Esophagus squamous epithelium (tissue), 4 donors: ENCODE results near the gene GJA1.

Source experiments
- CTCF ChIP-seq, 6 experiments: fragments of 450-650 bp in 4 of 6; fragments of 200-600 bp in 2 of 6; sonication (generic) in 2 of 6; IDR thresholded peaks; one replicate each; pipeline ENCODE4 v1.5.1; 2016 to 2019; ENCODE audit warnings: antibody characterized with exemption in 6 of 6, mild to moderate bottlenecking in 4 of 6, moderate library complexity in 4 of 6
- POLR2A ChIP-seq, 4 donors: fragments of 450-650 bp; IDR thresholded peaks; one replicate each; pipeline ENCODE4 v1.6.1; 2017; ENCODE audit warnings: antibody characterized with exemption in 4 of 4, mild to moderate bottlenecking in 4 of 4, moderate library complexity in 3 of 4

DNA sequence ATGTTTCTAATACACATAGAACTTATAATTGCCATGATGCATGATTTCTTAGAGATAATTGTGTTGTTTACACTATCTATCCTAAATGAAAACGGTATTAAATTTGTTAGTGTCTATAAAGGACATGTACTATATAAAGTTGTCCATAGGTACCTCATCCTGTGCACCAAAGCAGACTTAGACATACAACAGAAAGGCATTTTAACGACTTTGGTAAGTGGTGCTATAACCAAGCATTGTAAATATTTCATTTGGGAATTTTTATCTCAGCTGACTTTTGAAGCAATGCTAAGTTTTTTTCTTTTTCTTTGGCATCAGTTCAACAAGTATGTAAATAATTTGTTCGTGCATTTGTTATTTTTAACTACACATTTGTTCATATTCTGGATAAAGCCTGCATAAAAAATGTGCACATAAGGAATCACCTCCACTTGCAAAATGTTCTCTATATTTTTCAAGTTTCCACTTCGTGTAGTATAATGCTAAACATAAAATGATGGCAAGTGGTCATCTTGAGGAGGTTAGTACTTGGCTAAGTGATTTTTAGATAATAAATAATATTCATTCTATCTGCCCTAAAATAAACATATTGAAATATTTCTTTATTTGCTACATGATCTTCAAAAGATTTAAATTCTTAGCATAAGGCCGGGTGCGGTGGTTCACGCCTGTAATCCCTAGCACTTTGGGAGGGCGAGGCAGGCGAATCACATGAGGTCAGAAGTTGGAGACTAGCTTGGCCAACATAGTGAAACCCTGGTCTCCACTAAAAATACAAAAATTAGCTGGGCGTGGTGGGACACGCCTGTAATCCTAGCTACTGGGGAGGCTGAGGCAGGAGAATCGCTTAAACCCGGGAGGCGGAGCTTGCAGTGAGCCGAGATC, 6.3 kb upstream of the GJA1 start:
- TF ChIP-seq POLR2A (IDR thresholded peaks at IDR 0.05) (no peak), CTCF (IDR thresholded peaks at IDR 0.05) (no peak)
